Measurements from ENCODE around the gene RNF146. TPM values are rescaled to one million over a fixed set of nuclear protein-coding genes. Genes with fewer than 3 reads are reported as not detected.

Gene RNF146
- total RNA-seq, 2 experiments from 2014 or later, result 12.5 to 13.2 TPM

DNA sequence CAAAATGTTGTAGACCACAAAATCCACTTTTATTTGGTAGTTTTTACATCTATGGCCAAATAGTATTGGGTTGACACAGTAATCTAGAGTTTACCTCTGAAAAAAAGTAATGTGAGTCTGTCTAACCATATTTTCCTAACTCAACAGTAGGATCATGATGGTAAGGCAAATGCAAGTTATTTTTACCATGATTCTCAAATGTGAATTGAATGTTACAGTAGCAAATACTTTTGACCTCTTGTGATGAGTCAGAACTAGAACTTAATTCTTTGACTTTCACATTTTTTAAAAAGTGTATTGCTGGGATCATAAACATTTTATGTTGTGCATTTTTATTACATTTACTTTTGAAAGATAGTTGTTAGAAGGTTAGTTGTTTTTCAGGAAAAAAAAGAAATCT is 22.0 kb downstream of the RNF146 start:
- POLR2A ChIA-PET, result no interaction called here
- TF ChIP-seq, protein P1, sequence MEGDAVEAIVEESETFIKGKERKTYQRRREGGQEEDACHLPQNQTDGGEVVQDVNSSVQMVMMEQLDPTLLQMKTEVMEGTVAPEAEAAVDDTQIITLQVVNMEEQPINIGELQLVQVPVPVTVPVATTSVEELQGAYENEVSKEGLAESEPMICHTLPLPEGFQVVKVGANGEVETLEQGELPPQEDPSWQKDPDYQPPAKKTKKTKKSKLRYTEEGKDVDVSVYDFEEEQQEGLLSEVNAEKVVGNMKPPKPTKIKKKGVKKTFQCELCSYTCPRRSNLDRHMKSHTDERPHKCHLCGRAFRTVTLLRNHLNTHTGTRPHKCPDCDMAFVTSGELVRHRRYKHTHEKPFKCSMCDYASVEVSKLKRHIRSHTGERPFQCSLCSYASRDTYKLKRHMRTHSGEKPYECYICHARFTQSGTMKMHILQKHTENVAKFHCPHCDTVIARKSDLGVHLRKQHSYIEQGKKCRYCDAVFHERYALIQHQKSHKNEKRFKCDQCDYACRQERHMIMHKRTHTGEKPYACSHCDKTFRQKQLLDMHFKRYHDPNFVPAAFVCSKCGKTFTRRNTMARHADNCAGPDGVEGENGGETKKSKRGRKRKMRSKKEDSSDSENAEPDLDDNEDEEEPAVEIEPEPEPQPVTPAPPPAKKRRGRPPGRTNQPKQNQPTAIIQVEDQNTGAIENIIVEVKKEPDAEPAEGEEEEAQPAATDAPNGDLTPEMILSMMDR (IDR thresholded peaks at IDR 0.05), result no peak
- CTCF ChIA-PET, result interaction anchor here (1.6 to 3.7 kb wide), 2 partner anchors 22 to 228 kb away, joined by 7 to 18 read pairs; partner anchors contain the start of gene RNF146
- no peak overlapping the region for H3K4me3 Mint-ChIP-seq
- H3K36me3 Mint-ChIP-seq (ENCODE audit: low read depth), result peaks cover 44% of the 10 kb centered on the region
- H3K27me3 Mint-ChIP-seq, result no peaks in the 10 kb centered on the region
- H3K9me3 Mint-ChIP-seq, result peaks cover 2% of the 10 kb centered on the region
- ATAC-seq (peak; percentile 30), DNase-seq (no peak)
- intact Hi-C loops (cut with micrococcal nuclease), result no loop called here
- H3K4me1 Mint-ChIP-seq (ENCODE audit: low read depth), result peaks cover 40% of the 10 kb centered on the region
- H3K27ac Mint-ChIP-seq, result peak overlapping the region; percentile 38

DNA sequence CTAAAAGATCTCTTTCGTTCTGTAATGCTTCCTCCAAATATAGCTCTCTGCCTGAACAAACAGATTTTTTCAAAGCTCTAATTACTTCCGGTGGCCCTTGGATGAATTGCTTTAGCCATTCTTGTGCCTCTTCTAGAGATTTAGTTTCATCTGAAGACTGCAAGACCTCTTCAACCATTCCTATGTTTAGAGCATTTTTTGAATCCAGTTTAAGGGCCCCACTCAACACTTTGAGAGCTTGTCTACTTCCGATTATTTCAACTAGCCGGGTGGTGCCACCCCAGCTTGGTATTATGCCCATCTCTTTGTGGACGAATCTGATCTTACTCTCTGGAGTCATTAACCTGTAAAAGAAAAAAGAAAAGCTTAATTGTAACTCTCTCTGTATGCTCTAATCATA is 23.3 kb downstream of the RNF146 start:
- intact Hi-C loops (cut with micrococcal nuclease), result no loop called here
- ATAC-seq, result no peak
- ChIA-PET CTCF (interaction anchor here (1.6 to 3.7 kb wide), 5 partner anchors 10 to 227 kb away, joined by 5 to 18 read pairs (median 9); partner anchors contain the start of gene RNF146), POLR2A (no interaction called here)
- Mint-ChIP-seq H3K27ac (peak overlapping the region; percentile 72), H3K27me3 (no peaks in the 10 kb centered on the region), H3K4me1 (ENCODE audit: low read depth) (peaks cover 44% of the 10 kb centered on the region), H3K4me3 (no peak overlapping the region), H3K36me3 (ENCODE audit: low read depth) (peaks cover 45% of the 10 kb centered on the region), H3K9me3 (peaks cover 2% of the 10 kb centered on the region)
- TF ChIP-seq, protein P1 (IDR thresholded peaks at IDR 0.05), result no peak
- DNase-seq, result no peak

DNA sequence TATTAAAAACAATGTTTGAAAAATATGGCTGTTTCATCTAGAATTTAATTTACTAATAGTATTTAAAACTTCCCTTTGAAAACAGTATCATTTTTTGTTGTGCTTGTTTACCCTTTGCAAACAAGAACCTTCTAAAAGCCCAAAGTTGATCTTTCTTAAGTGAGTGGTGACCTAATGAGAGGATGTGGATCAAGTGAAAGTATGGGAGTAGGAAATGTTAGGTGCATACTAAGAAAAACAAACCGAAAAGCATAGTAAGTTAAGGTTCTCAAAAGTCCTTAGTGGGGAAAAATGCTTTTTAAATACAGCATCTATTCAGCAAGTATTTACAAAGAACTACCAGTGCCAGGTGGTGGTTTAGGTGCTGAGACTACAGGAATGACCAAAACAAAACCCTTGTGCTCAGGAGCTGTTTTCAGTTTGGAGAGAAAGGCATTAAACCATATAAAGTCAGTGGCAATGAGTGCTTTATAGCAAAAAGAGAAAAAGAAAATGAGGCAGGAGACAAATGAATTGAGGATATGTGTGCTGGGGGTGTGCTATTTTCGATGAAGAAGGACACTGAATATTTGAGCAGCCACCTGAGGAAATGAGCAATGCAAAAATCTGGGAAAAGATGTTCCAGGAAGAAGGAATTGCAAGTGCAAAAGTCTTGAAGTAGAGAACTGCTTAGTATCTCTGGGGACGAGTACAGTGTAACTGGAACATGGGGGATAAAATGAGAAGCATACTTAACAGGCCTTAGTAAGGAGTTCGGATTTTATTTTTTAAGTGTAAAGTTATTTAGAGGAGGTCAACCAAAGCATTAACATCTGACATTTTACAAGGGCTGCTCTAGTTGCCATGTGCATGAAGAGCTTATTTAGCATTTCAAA is 24.0 kb downstream of the RNF146 start:
- intact Hi-C loops (cut with micrococcal nuclease), result no loop called here
- TF ChIP-seq, protein P1 (IDR thresholded peaks at IDR 0.05), result no peak
- POLR2A ChIA-PET, result no interaction called here
- CTCF ChIA-PET, result interaction anchor here (1.1 to 3.7 kb wide), 9 partner anchors 9 to 226 kb away, joined by 4 to 18 read pairs (median 6); partner anchors contain the start of genes ECHDC1 and RNF146
- no peaks in the 10 kb centered on the region for H3K27me3 Mint-ChIP-seq
- peaks cover 45% of the 10 kb centered on the region for H3K36me3 Mint-ChIP-seq (ENCODE audit: low read depth)
- DNase-seq (no peak), ATAC-seq (no peak)
- peak overlapping the region; percentile 22 for H3K27ac Mint-ChIP-seq
- peaks cover 44% of the 10 kb centered on the region for H3K4me1 Mint-ChIP-seq (ENCODE audit: low read depth)
- H3K4me3 Mint-ChIP-seq, result no peak overlapping the region
- peaks cover 2% of the 10 kb centered on the region for H3K9me3 Mint-ChIP-seq

DNA sequence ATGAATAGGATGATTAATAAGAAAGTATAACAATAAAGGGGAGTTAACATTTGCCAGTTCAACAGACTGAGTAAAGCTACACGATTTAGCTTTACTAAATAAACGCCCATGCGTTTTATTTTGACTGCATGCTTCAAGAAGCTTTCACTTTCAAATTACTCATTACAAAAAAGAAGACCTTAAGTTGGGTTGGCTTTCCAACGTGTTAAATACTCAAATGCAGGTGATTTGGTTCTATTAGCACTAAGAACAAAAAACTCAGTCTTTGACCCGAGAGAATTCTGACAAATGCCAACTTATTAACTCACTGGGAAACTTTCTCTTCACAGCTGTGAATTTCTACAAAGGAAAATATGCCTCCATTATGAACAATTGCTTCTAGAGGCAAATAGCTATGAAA is 24.8 kb downstream of the RNF146 start:
- TF ChIP-seq, protein P1 (IDR thresholded peaks at IDR 0.05), result no peak
- Mint-ChIP-seq H3K4me1 (ENCODE audit: low read depth) (peaks cover 44% of the 10 kb centered on the region), H3K27me3 (no peaks in the 10 kb centered on the region), H3K36me3 (ENCODE audit: low read depth) (peaks cover 42% of the 10 kb centered on the region), H3K9me3 (peaks cover 2% of the 10 kb centered on the region), H3K4me3 (no peak overlapping the region), H3K27ac (peak overlapping the region; percentile 44)
- ChIA-PET POLR2A (no interaction called here), CTCF (interaction anchor here (1.1 to 3.7 kb wide), 7 partner anchors 9 to 225 kb away, joined by 4 to 18 read pairs (median 6); partner anchors contain the start of genes ECHDC1 and RNF146)
- ATAC-seq, result peak; percentile 73
- no peak for DNase-seq
- intact Hi-C loops (cut with micrococcal nuclease), result no loop called here

All from activated CD8-positive, alpha-beta T cell treated with anti-CD3 and anti-CD28 coated beads for 36 hours (primary cell).